Neural progenitor cell (in vitro differentiated cells): ENCODE data around the gene SLC35D2. TPM values are rescaled to one million over a fixed set of nuclear protein-coding genes. Genes with fewer than 3 reads are reported as not detected.
A peak's percentile ranks its signal among the peaks of the same experiment; 100 is the strongest.

Experiments used
- DNase-seq: peaks from one replicate; pipeline ENCODE4 v3.0.0-alpha.2; 2016; ENCODE audit warnings: low spot score
- H2AFZ ChIP-seq: fragments of 200-600 bp; sonication (generic); replicated peaks from 2 replicates; pipeline ENCODE4 v1.6.1; 2016; ENCODE audit warnings: antibody characterized with exemption
- H3F3A ChIP-seq: fragments of 200-600 bp; sonication (generic); 2 replicates; pipeline ENCODE4 v1.6.1; 2016; ENCODE audit warnings: antibody characterized with exemption, low read depth
- H3K27ac ChIP-seq: fragments of 200-600 bp; sonication (generic); 2 replicates; pipeline ENCODE4 v1.5.1; 2016; ENCODE audit warnings: mild to moderate bottlenecking
- H3K27me3 ChIP-seq: fragments of 200-600 bp; sonication (generic); 2 replicates; pipeline ENCODE4 v1.6.1; 2016; ENCODE audit warnings: mild to moderate bottlenecking, moderate library complexity
- H3K36me3 ChIP-seq: fragments of 200-600 bp; sonication (generic); 2 replicates; pipeline ENCODE4 v1.5.1; 2016
- H3K4me1 ChIP-seq: fragments of 200-600 bp; sonication (generic); 2 replicates; pipeline ENCODE4 v1.6.1; 2016; ENCODE audit warnings: mixed run types
- H3K4me2 ChIP-seq: fragments of 200-600 bp; sonication (generic); 2 replicates; pipeline ENCODE4 v1.6.1; 2016
- H3K4me3 ChIP-seq: fragments of 200-600 bp; sonication (generic); 2 replicates; pipeline ENCODE4 v1.5.1; 2016
- H3K79me2 ChIP-seq: fragments of 200-600 bp; sonication (generic); 2 replicates; pipeline ENCODE4 v1.6.1; 2016; ENCODE audit warnings: low read depth
- H3K9ac ChIP-seq: fragments of 200-600 bp; sonication (generic); 2 replicates; pipeline ENCODE4 v1.6.1; 2016
- H3K9me3 ChIP-seq: fragments of 200-600 bp; sonication (generic); 2 replicates; pipeline ENCODE4 v1.5.1; 2016; ENCODE audit warnings: low read depth
- H4K20me1 ChIP-seq: fragments of 200-600 bp; sonication (generic); 2 replicates; pipeline ENCODE4 v1.6.1; 2016; ENCODE audit warnings: low read depth
- H3K27ac Mint-ChIP-seq: 3 replicates; pipeline ENCODE4 v1.8.0; 2021; ENCODE audit warnings: mixed read lengths
- H3K27me3 Mint-ChIP-seq: 2 replicates; pipeline ENCODE4 v1.8.0; 2022; ENCODE audit warnings: low read depth, mild to moderate bottlenecking, inconsistent platforms, moderate library complexity, mixed read lengths; ENCODE audit not compliant: insufficient read depth
- H3K36me3 Mint-ChIP-seq: 3 replicates; pipeline ENCODE4 v1.8.0; 2021; ENCODE audit warnings: mixed read lengths
- H3K4me1 Mint-ChIP-seq: 3 replicates; pipeline ENCODE4 v1.8.0; 2021; ENCODE audit warnings: mixed read lengths
- H3K4me3 Mint-ChIP-seq: 3 replicates; pipeline ENCODE4 v1.8.0; 2021; ENCODE audit warnings: mild to moderate bottlenecking, moderate library complexity, mixed read lengths
- H3K9me3 Mint-ChIP-seq: 3 replicates; pipeline ENCODE4 v1.8.0; 2020; ENCODE audit warnings: mixed read lengths
- CTCF ChIP-seq: fragments of 200-600 bp; sonication (generic); IDR thresholded peaks from 2 replicates; pipeline ENCODE4 v1.5.1; 2017; ENCODE audit warnings: antibody characterized with exemption, mild to moderate bottlenecking
- EZH2 ChIP-seq: fragments of 200-600 bp; sonication (generic); IDR thresholded peaks from 2 replicates; pipeline ENCODE4 v1.6.1; 2017; ENCODE audit warnings: antibody characterized with exemption, mild to moderate bottlenecking, moderate library complexity
- EZH2phosphoT487 ChIP-seq: fragments of 200-600 bp; sonication (generic); IDR thresholded peaks from 2 replicates; pipeline ENCODE4 v1.6.1; 2017; ENCODE audit warnings: antibody characterized with exemption
- total RNA-seq: library from RNA; depleted of rRNA; stranded (reverse); fragments of >200 nt; gene quantifications from 2 replicates; pipeline ENCODE4 v1.2.3, GENCODE V29; 2015; ENCODE audit warnings: low replicate concordance

SLC35D2 gene
- total RNA-seq, 1 donor from 2014 or later, result 30.1 TPM

- Histone ChIP-seq H3K4me3 (no peak overlapping the region), H3K9me3 (no peaks in the 10 kb centered on the region), H4K20me1 (no peaks in the 10 kb centered on the region), H3K27me3 (no peaks in the 10 kb centered on the region), H3K36me3 (no peaks in the 10 kb centered on the region), H3K9ac (peak overlapping the region; percentile 22), H3K4me2 (peak overlapping the region; percentile 47), H3K27ac (no peak overlapping the region), H3K79me2 (no peaks in the 10 kb centered on the region), H3F3A (peaks cover 11% of the 10 kb centered on the region), H3K4me1 (peaks cover 13% of the 10 kb centered on the region), H2AFZ (no peak overlapping the region)
- DNase-seq, result peak; percentile 26
- Mint-ChIP-seq H3K4me3 (no peak overlapping the region), H3K27me3 (peaks cover 2% of the 10 kb centered on the region), H3K36me3 (no peaks in the 10 kb centered on the region), H3K4me1 (peaks cover 18% of the 10 kb centered on the region), H3K27ac (no peak overlapping the region), H3K9me3 (no peaks in the 10 kb centered on the region)
- TF ChIP-seq EZH2, result no peak
- TF ChIP-seq CTCF, result no peak
- no peak for TF ChIP-seq EZH2phosphoT487
Observed at GRCh38 chr9:96321515-96321914, 62.0 kb downstream of the SLC35D2 start.

- TF ChIP-seq EZH2 (no peak), EZH2phosphoT487 (no peak), CTCF (no peak)
- no peaks in the 10 kb centered on the region for H3K36me3 ChIP-seq
- H2AFZ ChIP-seq, result no peak overlapping the region
- H3K9me3 ChIP-seq, result no peaks in the 10 kb centered on the region
- no peaks in the 10 kb centered on the region for H3K79me2 ChIP-seq
- H4K20me1 ChIP-seq, result no peaks in the 10 kb centered on the region
- no peaks in the 10 kb centered on the region for H3K27me3 ChIP-seq
- H3K36me3 Mint-ChIP-seq, result no peaks in the 10 kb centered on the region
- peaks cover 2% of the 10 kb centered on the region for H3K27me3 Mint-ChIP-seq
- H3K4me3 ChIP-seq, result no peak overlapping the region
- H3K4me1 ChIP-seq, result peaks cover 13% of the 10 kb centered on the region
- no peak overlapping the region for H3K9ac ChIP-seq
- H3K4me3 Mint-ChIP-seq, result no peak overlapping the region
- H3K4me1 Mint-ChIP-seq, result peaks cover 18% of the 10 kb centered on the region
- H3F3A ChIP-seq, result peaks cover 11% of the 10 kb centered on the region
- H3K9me3 Mint-ChIP-seq, result no peaks in the 10 kb centered on the region
- peak overlapping the region; percentile 47 for H3K4me2 ChIP-seq
- H3K27ac Mint-ChIP-seq, result no peak overlapping the region
- H3K27ac ChIP-seq, result no peak overlapping the region
- peak; percentile 15 for DNase-seq
Observed at GRCh38 chr9:96320749-96321280, 62.7 kb downstream of the SLC35D2 start.

- H3K4me1 ChIP-seq, result peaks cover 13% of the 10 kb centered on the region
- H3K9me3 ChIP-seq, result no peaks in the 10 kb centered on the region
- no peak overlapping the region for H3K4me2 ChIP-seq
- no peak overlapping the region for H3K27ac ChIP-seq
- Mint-ChIP-seq H3K9me3 (no peaks in the 10 kb centered on the region), H3K4me3 (no peak overlapping the region), H3K36me3 (no peaks in the 10 kb centered on the region), H3K4me1 (peaks cover 18% of the 10 kb centered on the region), H3K27ac (no peak overlapping the region), H3K27me3 (peaks cover 5% of the 10 kb centered on the region)
- H2AFZ ChIP-seq, result no peak overlapping the region
- no peak for DNase-seq
- no peaks in the 10 kb centered on the region for H3K27me3 ChIP-seq
- no peak overlapping the region for H3K4me3 ChIP-seq
- TF ChIP-seq EZH2phosphoT487 (no peak), EZH2 (no peak), CTCF (no peak)
- no peaks in the 10 kb centered on the region for H3K79me2 ChIP-seq
- H4K20me1 ChIP-seq, result no peaks in the 10 kb centered on the region
- no peak overlapping the region for H3K9ac ChIP-seq
- H3F3A ChIP-seq, result peaks cover 11% of the 10 kb centered on the region
- H3K36me3 ChIP-seq, result no peaks in the 10 kb centered on the region
Observed at GRCh38 chr9:96318921-96319565, 64.5 kb downstream of the SLC35D2 start.
